Mesendoderm (in vitro differentiated cells): ENCODE measurements around the gene SLC24A4.

ENCODE experiments used
- DNase-seq: peaks from one replicate; pipeline ENCODE4 v3.0.0; 2013
- H2AK5ac ChIP-seq: 2 replicates; pipeline ENCODE4 v1.6.1; 2013; ENCODE audit warnings: low read length, inconsistent platforms
- H2BK120ac ChIP-seq: 2 replicates; pipeline ENCODE4 v1.6.1; 2013; ENCODE audit warnings: low read depth, mild to moderate bottlenecking, low read length, moderate library complexity, mixed read lengths
- H2BK15ac ChIP-seq: replicated peaks from 2 replicates; pipeline ENCODE4 v1.6.1; 2013; ENCODE audit warnings: low read depth, mild to moderate bottlenecking, moderate library complexity
- H2BK5ac ChIP-seq: 2 replicates; pipeline ENCODE4 v1.6.1; 2013; ENCODE audit warnings: low read length, inconsistent platforms
- H3K18ac ChIP-seq: 2 replicates; pipeline ENCODE4 v1.6.1; 2013; ENCODE audit warnings: mild to moderate bottlenecking, low read length, mixed read lengths
- H3K23ac ChIP-seq: one replicate; pipeline ENCODE4 v1.6.1; 2013; ENCODE audit warnings: low read length
- H3K27ac ChIP-seq: 2 replicates; pipeline ENCODE4 v1.5.1; 2013; ENCODE audit warnings: low read depth, mild to moderate bottlenecking, inconsistent platforms, low read length, moderate library complexity
- H3K27me3 ChIP-seq: 2 replicates; pipeline ENCODE4 v1.6.1; 2013; ENCODE audit warnings: low read length, control low read depth, mild to moderate bottlenecking, inconsistent platforms; ENCODE audit not compliant: insufficient read depth, poor library complexity
- H3K36me3 ChIP-seq: 2 replicates; pipeline ENCODE4 v1.6.1; 2013; ENCODE audit warnings: low read length, inconsistent platforms; ENCODE audit not compliant: control insufficient read depth, insufficient read depth
- H3K4ac ChIP-seq: one replicate; pipeline ENCODE4 v1.6.1; 2013; ENCODE audit warnings: low read depth, mild to moderate bottlenecking, low read length, moderate library complexity
- H3K4me1 ChIP-seq: 2 replicates; pipeline ENCODE4 v1.6.1; 2013; ENCODE audit warnings: low read depth, low read length, inconsistent platforms; ENCODE audit not compliant: control insufficient read depth
- H3K4me2 ChIP-seq: 2 replicates; pipeline ENCODE4 v1.6.1; 2013; ENCODE audit warnings: low read length
- H3K4me3 ChIP-seq: 2 replicates; pipeline ENCODE4 v1.5.1; 2013; ENCODE audit warnings: mild to moderate bottlenecking, low read length
- H3K56ac ChIP-seq: one replicate; pipeline ENCODE4 v1.6.1; 2013; ENCODE audit warnings: low read length
- H3K79me1 ChIP-seq: 2 replicates; pipeline ENCODE4 v1.6.1; 2013; ENCODE audit warnings: low read length, inconsistent platforms
- H3K79me2 ChIP-seq: 2 replicates; pipeline ENCODE4 v1.6.1; 2013; ENCODE audit warnings: mild to moderate bottlenecking, low read length; ENCODE audit not compliant: control insufficient read depth, insufficient read depth
- H3K9ac ChIP-seq: 2 replicates; pipeline ENCODE4 v1.6.1; 2013; ENCODE audit warnings: low read length, inconsistent platforms
- H4K5ac ChIP-seq: one replicate; pipeline ENCODE4 v1.6.1; 2013; ENCODE audit warnings: low read length
- H4K8ac ChIP-seq: one replicate; pipeline ENCODE4 v1.6.1; 2013; ENCODE audit warnings: low read depth, mild to moderate bottlenecking, control low read depth, low read length, moderate library complexity
- WGBS: extraction: QIAGEN DNeasy Blood & Tissue Kit; methylation state at CpG from one replicate; pipeline ENCODE4 v1.1.7; 2013; ENCODE audit warnings: low lambda C conversion rate, missing lambda C conversion rate; ENCODE audit not compliant: insufficient coverage; ENCODE audit errors: extremely low coverage; 5-methylcytosine and 5-hydroxymethylcytosine counted together

Gene SLC24A4

GRCh38 chr14:92427096-92427495 lies 104.1 kb downstream of the SLC24A4 start:
- no CpG with 5 or more reads among the region's 3 CpGs for WGBS
- Histone ChIP-seq H2BK15ac (no peak overlapping the region), H3K23ac (no peak overlapping the region), H2AK5ac (no peak overlapping the region), H3K18ac (no peak overlapping the region), H3K4ac (no peak overlapping the region), H3K79me2 (no peaks in the 10 kb centered on the region), H3K79me1 (no peaks in the 10 kb centered on the region), H4K5ac (no peak overlapping the region), H3K27ac (no peak overlapping the region), H3K9ac (no peak overlapping the region), H2BK120ac (no peak overlapping the region), H3K27me3 (no peaks in the 10 kb centered on the region), H4K8ac (no peak overlapping the region), H3K4me2 (no peak overlapping the region), H3K56ac (no peak overlapping the region), H3K4me1 (no peaks in the 10 kb centered on the region), H2BK5ac (no peak overlapping the region), H3K4me3 (no peak overlapping the region), H3K36me3 (no peaks in the 10 kb centered on the region)
- DNase-seq: no peak

- H3K4me3 ChIP-seq: no peak overlapping the region
- H2BK15ac ChIP-seq: no peak overlapping the region
- H3K27ac ChIP-seq: no peak overlapping the region
- DNase-seq: no peak
- no peak overlapping the region for H2BK5ac ChIP-seq
- H3K18ac ChIP-seq: no peak overlapping the region
- no CpG with 5 or more reads among the region's 3 CpGs for WGBS
- H3K4ac ChIP-seq: no peak overlapping the region
- no peaks in the 10 kb centered on the region for H3K79me1 ChIP-seq
- no peak overlapping the region for H3K23ac ChIP-seq
- no peak overlapping the region for H2AK5ac ChIP-seq
- no peaks in the 10 kb centered on the region for H3K79me2 ChIP-seq
- no peaks in the 10 kb centered on the region for H3K36me3 ChIP-seq
- H4K8ac ChIP-seq: no peak overlapping the region
- H3K9ac ChIP-seq: no peak overlapping the region
- no peaks in the 10 kb centered on the region for H3K27me3 ChIP-seq
- H3K4me1 ChIP-seq: no peaks in the 10 kb centered on the region
- H4K5ac ChIP-seq: no peak overlapping the region
- H3K4me2 ChIP-seq: no peak overlapping the region
- no peak overlapping the region for H3K56ac ChIP-seq
- H2BK120ac ChIP-seq: no peak overlapping the region
Measured at GRCh38 chr14:92430686-92431085, 107.7 kb downstream of the SLC24A4 start.

- H3K27ac ChIP-seq: no peak overlapping the region
- WGBS: no CpG with 5 or more reads among the region's 11 CpGs
- H2BK120ac ChIP-seq: no peak overlapping the region
- no peak overlapping the region for H2BK15ac ChIP-seq
- H3K4me1 ChIP-seq: no peaks in the 10 kb centered on the region
- H3K18ac ChIP-seq: no peak overlapping the region
- no peak overlapping the region for H3K23ac ChIP-seq
- no peaks in the 10 kb centered on the region for H3K36me3 ChIP-seq
- H3K56ac ChIP-seq: no peak overlapping the region
- no peaks in the 10 kb centered on the region for H3K27me3 ChIP-seq
- no peak for DNase-seq
- no peak overlapping the region for H3K4me3 ChIP-seq
- H3K79me2 ChIP-seq: no peaks in the 10 kb centered on the region
- no peak overlapping the region for H3K4me2 ChIP-seq
- H3K79me1 ChIP-seq: no peaks in the 10 kb centered on the region
- no peak overlapping the region for H3K4ac ChIP-seq
- no peak overlapping the region for H3K9ac ChIP-seq
- H2BK5ac ChIP-seq: no peak overlapping the region
- no peak overlapping the region for H4K8ac ChIP-seq
- no peak overlapping the region for H4K5ac ChIP-seq
- no peak overlapping the region for H2AK5ac ChIP-seq
Measured at GRCh38 chr14:92431199-92431725, 108.3 kb downstream of the SLC24A4 start.

GRCh38 chr14:92433407-92433806 lies 110.4 kb downstream of the SLC24A4 start:
- no CpG with 5 or more reads among the region's 2 CpGs for WGBS
- H2BK15ac ChIP-seq: no peak overlapping the region

GRCh38 chr14:92435154-92435553 lies 112.2 kb downstream of the SLC24A4 start:
- Histone ChIP-seq H3K27ac (no peak overlapping the region), H3K23ac (no peak overlapping the region), H2BK15ac (no peak overlapping the region), H3K4me3 (no peak overlapping the region), H4K5ac (no peak overlapping the region), H3K36me3 (no peaks in the 10 kb centered on the region), H3K4me2 (no peak overlapping the region), H2AK5ac (no peak overlapping the region), H3K79me2 (no peaks in the 10 kb centered on the region), H3K4me1 (no peaks in the 10 kb centered on the region), H3K56ac (no peak overlapping the region), H3K18ac (no peak overlapping the region), H2BK5ac (no peak overlapping the region), H4K8ac (no peak overlapping the region), H3K4ac (no peak overlapping the region), H2BK120ac (no peak overlapping the region), H3K9ac (no peak overlapping the region), H3K27me3 (no peaks in the 10 kb centered on the region), H3K79me1 (no peaks in the 10 kb centered on the region)
- DNase-seq: no peak

More at GRCh38 chr14:92433407-92433806, 110.4 kb downstream of the SLC24A4 start:
- DNase-seq: no peak
- Histone ChIP-seq H4K5ac (no peak overlapping the region), H3K79me1 (no peaks in the 10 kb centered on the region), H4K8ac (no peak overlapping the region), H2BK5ac (no peak overlapping the region), H3K4ac (no peak overlapping the region), H3K27ac (no peak overlapping the region), H2AK5ac (no peak overlapping the region), H3K18ac (no peak overlapping the region), H3K79me2 (no peaks in the 10 kb centered on the region), H3K27me3 (no peaks in the 10 kb centered on the region), H3K23ac (no peak overlapping the region), H3K4me3 (no peak overlapping the region), H3K9ac (no peak overlapping the region), H3K4me2 (no peak overlapping the region), H3K4me1 (no peaks in the 10 kb centered on the region), H3K56ac (no peak overlapping the region), H3K36me3 (no peaks in the 10 kb centered on the region), H2BK120ac (no peak overlapping the region)

- Histone ChIP-seq H3K27me3 (no peaks in the 10 kb centered on the region), H3K79me1 (no peaks in the 10 kb centered on the region), H2AK5ac (no peak overlapping the region), H2BK15ac (no peak overlapping the region), H3K36me3 (no peaks in the 10 kb centered on the region), H4K5ac (no peak overlapping the region), H3K4ac (no peak overlapping the region), H3K4me1 (no peaks in the 10 kb centered on the region), H3K23ac (no peak overlapping the region), H3K4me3 (no peak overlapping the region), H3K56ac (no peak overlapping the region), H3K79me2 (no peaks in the 10 kb centered on the region), H3K18ac (no peak overlapping the region), H3K4me2 (no peak overlapping the region), H3K9ac (no peak overlapping the region), H2BK120ac (no peak overlapping the region), H4K8ac (no peak overlapping the region), H3K27ac (no peak overlapping the region), H2BK5ac (no peak overlapping the region)
- no CpG with 5 or more reads among the region's 10 CpGs for WGBS
- no peak for DNase-seq
Measured at GRCh38 chr14:92436115-92436776, 113.3 kb downstream of the SLC24A4 start.
